Endodermal cell (in vitro differentiated cells): ENCODE measurements around the gene CALD1. TPM values are rescaled to one million over a fixed set of nuclear protein-coding genes. Genes with fewer than 3 reads are reported as not detected.
A peak's percentile ranks its signal among the peaks of the same experiment; 100 is the strongest.

Experiments
- DNase-seq: peaks from one replicate; pipeline ENCODE4 v3.0.0-alpha.2; 2017
- H3K27ac ChIP-seq: 2 replicates; pipeline ENCODE4 v1.5.1; 2013; ENCODE audit warnings: mild to moderate bottlenecking, low read depth, low read length, moderate library complexity
- H3K27me3 ChIP-seq: 2 replicates; pipeline ENCODE4 v1.6.1; 2013; ENCODE audit warnings: mild to moderate bottlenecking, low read length, moderate library complexity; ENCODE audit not compliant: insufficient read depth, control insufficient read depth, poor library complexity, severe bottlenecking
- H3K36me3 ChIP-seq: 2 replicates; pipeline ENCODE4 v1.7.0; 2013; ENCODE audit warnings: mild to moderate bottlenecking, low read length, moderate library complexity; ENCODE audit not compliant: control insufficient read depth, insufficient read depth
- H3K4me1 ChIP-seq: one replicate; pipeline ENCODE4 v1.7.0; 2013; ENCODE audit warnings: low read length; ENCODE audit not compliant: control insufficient read depth, insufficient read depth
- H3K4me3 ChIP-seq: 2 replicates; pipeline ENCODE4 v1.5.1; 2013; ENCODE audit warnings: mild to moderate bottlenecking, low read length, moderate library complexity
- H3K9ac ChIP-seq: 2 replicates; pipeline ENCODE4 v1.6.1; 2013; ENCODE audit warnings: mild to moderate bottlenecking, low read length, moderate library complexity; ENCODE audit not compliant: poor library complexity, severe bottlenecking; ENCODE audit errors: extremely low read depth
- H3K9me3 ChIP-seq: 2 replicates; pipeline ENCODE4 v1.6.1; 2013; ENCODE audit warnings: mild to moderate bottlenecking, low read length, moderate library complexity; ENCODE audit not compliant: control insufficient read depth
- H3K27ac Mint-ChIP-seq: 2 replicates; pipeline ENCODE4 v1.8.0; 2020; ENCODE audit warnings: mixed read lengths
- H3K27me3 Mint-ChIP-seq: 2 replicates; pipeline ENCODE4 v1.8.0; 2021; ENCODE audit warnings: mild to moderate bottlenecking, mixed read lengths; ENCODE audit not compliant: insufficient read depth
- H3K36me3 Mint-ChIP-seq: 2 replicates; pipeline ENCODE4 v1.8.0; 2020; ENCODE audit warnings: low read depth, mixed read lengths
- H3K4me1 Mint-ChIP-seq: 2 replicates; pipeline ENCODE4 v1.8.0; 2020; ENCODE audit warnings: mixed read lengths
- H3K4me3 Mint-ChIP-seq: 2 replicates; pipeline ENCODE4 v1.8.0; 2020; ENCODE audit warnings: mild to moderate bottlenecking, moderate library complexity, mixed read lengths
- H3K9me3 Mint-ChIP-seq: 2 replicates; pipeline ENCODE4 v1.8.0; 2020; ENCODE audit warnings: mild to moderate bottlenecking, mixed read lengths
- CTCF ChIP-seq: fragments of 200-600 bp; sonication (generic); conservative IDR thresholded peaks from 2 replicates; pipeline ENCODE4 v1.5.0; 2021; ENCODE audit warnings: antibody characterized with exemption, mild to moderate bottlenecking
- WGBS, 2 experiments: methylation state at CpG; one replicate each; pipeline versions ENCODE4 v1.1.5 to v1.1.7; 2013; ENCODE audit warnings: missing lambda C conversion rate in 2 of 2, mixed read lengths in 1 of 2; ENCODE audit not compliant: insufficient coverage in 1 of 2, insufficient read length in 1 of 2; 5-methylcytosine and 5-hydroxymethylcytosine counted together
- total RNA-seq, 2 donors: library from RNA; stranded (reverse); fragmentation: NEBNext Ultra II Directional in 1 of 2; extraction: Animal tissue kit (Norgen Biotek cat#: 25700) in 1 of 2; gene quantifications; 2 replicates in 1 of 2; 3 replicates in 1 of 2; pipeline ENCODE4 v1.2.1, GENCODE V29; 2021

CALD1 gene
- total RNA-seq, 2 donors from 2014 or later = 111 to 132 TPM

GRCh38 chr7:134774119-134774518 lies 5.3 kb upstream of the CALD1 start:
- H3K4me1 Mint-ChIP-seq = peaks cover 15% of the 10 kb centered on the region
- Histone ChIP-seq H3K4me1 (no peaks in the 10 kb centered on the region), H3K4me3 (no peak overlapping the region), H3K36me3 (no peaks in the 10 kb centered on the region), H3K9me3 (no peaks in the 10 kb centered on the region), H3K9ac (no peak overlapping the region), H3K27me3 (no peaks in the 10 kb centered on the region), H3K27ac (no peak overlapping the region)
- H3K9me3 Mint-ChIP-seq = no peaks in the 10 kb centered on the region
- peaks cover 6% of the 10 kb centered on the region for H3K27me3 Mint-ChIP-seq
- no peaks in the 10 kb centered on the region for H3K36me3 Mint-ChIP-seq
- no peak for TF ChIP-seq CTCF
- no peak overlapping the region for H3K4me3 Mint-ChIP-seq
- WGBS, 2 experiments = 91% methylated on average over 3 of the region's 3 CpGs; no CpG with 5 or more reads in 1 of the 2 experiments
- no peak overlapping the region for H3K27ac Mint-ChIP-seq
- no peak for DNase-seq

- no peak overlapping the region for H3K27ac Mint-ChIP-seq
- H3K9me3 Mint-ChIP-seq = no peaks in the 10 kb centered on the region
- H3K36me3 Mint-ChIP-seq = no peaks in the 10 kb centered on the region
- Histone ChIP-seq H3K9ac (no peak overlapping the region), H3K4me1 (no peaks in the 10 kb centered on the region), H3K27me3 (no peaks in the 10 kb centered on the region), H3K4me3 (no peak overlapping the region), H3K9me3 (no peaks in the 10 kb centered on the region), H3K27ac (no peak overlapping the region), H3K36me3 (no peaks in the 10 kb centered on the region)
- DNase-seq = no peak
- 88 to 90% methylated on average over 3 of the region's 3 CpGs for WGBS, 2 experiments
- peaks cover 6% of the 10 kb centered on the region for H3K27me3 Mint-ChIP-seq
- peaks cover 38% of the 10 kb centered on the region for H3K4me1 Mint-ChIP-seq
- H3K4me3 Mint-ChIP-seq = no peak overlapping the region
- no peak for TF ChIP-seq CTCF
Observed at GRCh38 chr7:134777470-134777869, 2.0 kb upstream of the CALD1 start.

GRCh38 chr7:134777908-134778580 lies 1.4 kb upstream of the CALD1 start:
- DNase-seq = no peak
- Histone ChIP-seq H3K36me3 (no peaks in the 10 kb centered on the region), H3K9me3 (no peaks in the 10 kb centered on the region), H3K9ac (no peak overlapping the region), H3K27ac (no peak overlapping the region), H3K4me1 (no peaks in the 10 kb centered on the region), H3K27me3 (no peaks in the 10 kb centered on the region), H3K4me3 (no peak overlapping the region)
- TF ChIP-seq CTCF = no peak
- Mint-ChIP-seq H3K4me3 (no peak overlapping the region), H3K27me3 (peaks cover 6% of the 10 kb centered on the region), H3K4me1 (peaks cover 38% of the 10 kb centered on the region), H3K27ac (peak overlapping the region; percentile 69), H3K9me3 (no peaks in the 10 kb centered on the region), H3K36me3 (no peaks in the 10 kb centered on the region)
- WGBS, 2 experiments = 84% methylated on average over 2 of the region's 2 CpGs; no CpG with 5 or more reads in 1 of the 2 experiments
